Neural progenitor cell (in vitro differentiated cells): ENCODE measurements around the gene SLC4A5. TPM values are rescaled to one million over a fixed set of nuclear protein-coding genes. Genes with fewer than 3 reads are reported as not detected.

Source experiments
- DNase-seq: peaks from one replicate; pipeline ENCODE4 v3.0.0-alpha.2; 2016; ENCODE audit warnings: low spot score
- H2AFZ ChIP-seq: fragments of 200-600 bp; sonication (generic); replicated peaks from 2 replicates; pipeline ENCODE4 v1.6.1; 2016; ENCODE audit warnings: antibody characterized with exemption
- H3F3A ChIP-seq: fragments of 200-600 bp; sonication (generic); 2 replicates; pipeline ENCODE4 v1.6.1; 2016; ENCODE audit warnings: antibody characterized with exemption, low read depth
- H3K27ac ChIP-seq: fragments of 200-600 bp; sonication (generic); 2 replicates; pipeline ENCODE4 v1.5.1; 2016; ENCODE audit warnings: mild to moderate bottlenecking
- H3K27me3 ChIP-seq: fragments of 200-600 bp; sonication (generic); 2 replicates; pipeline ENCODE4 v1.6.1; 2016; ENCODE audit warnings: mild to moderate bottlenecking, moderate library complexity
- H3K36me3 ChIP-seq: fragments of 200-600 bp; sonication (generic); 2 replicates; pipeline ENCODE4 v1.5.1; 2016
- H3K4me1 ChIP-seq: fragments of 200-600 bp; sonication (generic); 2 replicates; pipeline ENCODE4 v1.6.1; 2016; ENCODE audit warnings: mixed run types
- H3K4me2 ChIP-seq: fragments of 200-600 bp; sonication (generic); 2 replicates; pipeline ENCODE4 v1.6.1; 2016
- H3K4me3 ChIP-seq: fragments of 200-600 bp; sonication (generic); 2 replicates; pipeline ENCODE4 v1.5.1; 2016
- H3K79me2 ChIP-seq: fragments of 200-600 bp; sonication (generic); 2 replicates; pipeline ENCODE4 v1.6.1; 2016; ENCODE audit warnings: low read depth
- H3K9ac ChIP-seq: fragments of 200-600 bp; sonication (generic); 2 replicates; pipeline ENCODE4 v1.6.1; 2016
- H3K9me3 ChIP-seq: fragments of 200-600 bp; sonication (generic); 2 replicates; pipeline ENCODE4 v1.5.1; 2016; ENCODE audit warnings: low read depth
- H4K20me1 ChIP-seq: fragments of 200-600 bp; sonication (generic); 2 replicates; pipeline ENCODE4 v1.6.1; 2016; ENCODE audit warnings: low read depth
- H3K27ac Mint-ChIP-seq: 3 replicates; pipeline ENCODE4 v1.8.0; 2021; ENCODE audit warnings: mixed read lengths
- H3K27me3 Mint-ChIP-seq: 2 replicates; pipeline ENCODE4 v1.8.0; 2022; ENCODE audit warnings: low read depth, mild to moderate bottlenecking, inconsistent platforms, moderate library complexity, mixed read lengths; ENCODE audit not compliant: insufficient read depth
- H3K36me3 Mint-ChIP-seq: 3 replicates; pipeline ENCODE4 v1.8.0; 2021; ENCODE audit warnings: mixed read lengths
- H3K4me1 Mint-ChIP-seq: 3 replicates; pipeline ENCODE4 v1.8.0; 2021; ENCODE audit warnings: mixed read lengths
- H3K4me3 Mint-ChIP-seq: 3 replicates; pipeline ENCODE4 v1.8.0; 2021; ENCODE audit warnings: mild to moderate bottlenecking, moderate library complexity, mixed read lengths
- H3K9me3 Mint-ChIP-seq: 3 replicates; pipeline ENCODE4 v1.8.0; 2020; ENCODE audit warnings: mixed read lengths
- EZH2 ChIP-seq: fragments of 200-600 bp; sonication (generic); IDR thresholded peaks from 2 replicates; pipeline ENCODE4 v1.6.1; 2017; ENCODE audit warnings: antibody characterized with exemption, mild to moderate bottlenecking, moderate library complexity
- EZH2phosphoT487 ChIP-seq: fragments of 200-600 bp; sonication (generic); IDR thresholded peaks from 2 replicates; pipeline ENCODE4 v1.6.1; 2017; ENCODE audit warnings: antibody characterized with exemption
- total RNA-seq: library from RNA; depleted of rRNA; stranded (reverse); fragments of >200 nt; gene quantifications from 2 replicates; pipeline ENCODE4 v1.2.3, GENCODE V29; 2015; ENCODE audit warnings: low replicate concordance
- TF ChIP-seq, protein P1 (sequence below): fragments of 200-600 bp; sonication (generic); IDR thresholded peaks from 2 replicates; pipeline ENCODE4 v1.5.1; 2017; ENCODE audit warnings: antibody characterized with exemption, mild to moderate bottlenecking

Gene SLC4A5
- total RNA-seq, 1 donor from 2014 or later, result 2.0 TPM

DNA sequence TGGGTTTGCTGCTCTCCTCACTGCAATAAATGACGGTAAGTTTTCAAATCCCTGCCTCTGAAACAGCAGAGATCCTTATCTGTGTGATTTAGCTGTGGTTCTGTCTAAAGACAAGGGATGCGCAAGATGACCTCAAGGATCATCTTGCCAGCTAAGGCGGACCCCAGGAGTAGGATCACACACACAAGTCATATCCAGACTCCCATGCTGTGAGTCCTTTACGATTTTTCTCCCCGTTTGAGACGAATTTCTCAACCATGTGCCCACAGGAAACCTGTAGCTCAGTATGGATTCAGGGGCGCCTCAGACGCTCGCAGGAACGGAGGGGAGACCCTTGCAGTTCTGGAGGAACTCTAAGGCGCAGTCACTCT lies 48.0 kb upstream of the SLC4A5 start:
- DNase-seq, result no peak
- Histone ChIP-seq H4K20me1 (peaks cover 48% of the 10 kb centered on the region), H3F3A (peaks cover 6% of the 10 kb centered on the region), H3K27me3 (no peaks in the 10 kb centered on the region), H3K4me1 (peaks cover 17% of the 10 kb centered on the region), H3K9ac (peak overlapping the region; percentile 83), H3K79me2 (peaks cover 53% of the 10 kb centered on the region), H3K36me3 (no peaks in the 10 kb centered on the region), H3K27ac (peak overlapping the region; percentile 95), H3K9me3 (no peaks in the 10 kb centered on the region), H3K4me3 (peak overlapping the region; percentile 91), H3K4me2 (peak overlapping the region; percentile 91), H2AFZ (peak overlapping the region; percentile 85)
- Mint-ChIP-seq H3K27ac (peak overlapping the region; percentile 97), H3K9me3 (no peaks in the 10 kb centered on the region), H3K27me3 (peaks cover 4% of the 10 kb centered on the region), H3K4me1 (peaks cover 4% of the 10 kb centered on the region), H3K4me3 (no peak overlapping the region), H3K36me3 (no peaks in the 10 kb centered on the region)
- TF ChIP-seq EZH2, result no peak
- TF ChIP-seq, protein P1, sequence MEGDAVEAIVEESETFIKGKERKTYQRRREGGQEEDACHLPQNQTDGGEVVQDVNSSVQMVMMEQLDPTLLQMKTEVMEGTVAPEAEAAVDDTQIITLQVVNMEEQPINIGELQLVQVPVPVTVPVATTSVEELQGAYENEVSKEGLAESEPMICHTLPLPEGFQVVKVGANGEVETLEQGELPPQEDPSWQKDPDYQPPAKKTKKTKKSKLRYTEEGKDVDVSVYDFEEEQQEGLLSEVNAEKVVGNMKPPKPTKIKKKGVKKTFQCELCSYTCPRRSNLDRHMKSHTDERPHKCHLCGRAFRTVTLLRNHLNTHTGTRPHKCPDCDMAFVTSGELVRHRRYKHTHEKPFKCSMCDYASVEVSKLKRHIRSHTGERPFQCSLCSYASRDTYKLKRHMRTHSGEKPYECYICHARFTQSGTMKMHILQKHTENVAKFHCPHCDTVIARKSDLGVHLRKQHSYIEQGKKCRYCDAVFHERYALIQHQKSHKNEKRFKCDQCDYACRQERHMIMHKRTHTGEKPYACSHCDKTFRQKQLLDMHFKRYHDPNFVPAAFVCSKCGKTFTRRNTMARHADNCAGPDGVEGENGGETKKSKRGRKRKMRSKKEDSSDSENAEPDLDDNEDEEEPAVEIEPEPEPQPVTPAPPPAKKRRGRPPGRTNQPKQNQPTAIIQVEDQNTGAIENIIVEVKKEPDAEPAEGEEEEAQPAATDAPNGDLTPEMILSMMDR, result no peak
- TF ChIP-seq EZH2phosphoT487, result no peak

DNA sequence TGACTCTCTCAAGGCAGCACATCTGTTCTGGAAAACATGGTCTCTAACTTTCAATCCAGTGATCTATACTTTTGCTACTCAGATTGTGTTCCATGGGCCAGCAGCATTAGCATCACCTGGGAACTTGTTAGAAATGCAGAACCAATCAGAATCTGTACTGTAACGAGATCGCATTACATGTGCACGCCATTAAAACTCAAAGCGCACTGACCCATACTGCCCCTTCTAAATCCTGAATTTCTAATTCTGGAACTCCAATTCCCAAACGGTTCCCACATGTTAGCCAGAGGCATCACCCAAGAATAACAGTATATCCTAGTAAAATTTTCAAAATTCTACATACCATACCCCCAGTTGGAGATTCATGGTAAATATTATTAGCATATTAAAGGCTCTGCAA lies 47.4 kb upstream of the SLC4A5 start:
- Histone ChIP-seq H3K9me3 (no peaks in the 10 kb centered on the region), H2AFZ (no peak overlapping the region), H3K79me2 (peaks cover 59% of the 10 kb centered on the region), H4K20me1 (peaks cover 54% of the 10 kb centered on the region), H3K27ac (no peak overlapping the region), H3F3A (peaks cover 6% of the 10 kb centered on the region), H3K4me2 (peak overlapping the region; percentile 91), H3K9ac (peak overlapping the region; percentile 83), H3K36me3 (no peaks in the 10 kb centered on the region), H3K4me1 (peaks cover 17% of the 10 kb centered on the region), H3K4me3 (peak overlapping the region; percentile 91), H3K27me3 (no peaks in the 10 kb centered on the region)
- Mint-ChIP-seq H3K9me3 (no peaks in the 10 kb centered on the region), H3K36me3 (no peaks in the 10 kb centered on the region), H3K27ac (no peak overlapping the region), H3K4me1 (peaks cover 4% of the 10 kb centered on the region), H3K4me3 (no peak overlapping the region), H3K27me3 (peaks cover 2% of the 10 kb centered on the region)
- TF ChIP-seq, protein P1, result no peak
- peak; percentile 27 for DNase-seq

DNA sequence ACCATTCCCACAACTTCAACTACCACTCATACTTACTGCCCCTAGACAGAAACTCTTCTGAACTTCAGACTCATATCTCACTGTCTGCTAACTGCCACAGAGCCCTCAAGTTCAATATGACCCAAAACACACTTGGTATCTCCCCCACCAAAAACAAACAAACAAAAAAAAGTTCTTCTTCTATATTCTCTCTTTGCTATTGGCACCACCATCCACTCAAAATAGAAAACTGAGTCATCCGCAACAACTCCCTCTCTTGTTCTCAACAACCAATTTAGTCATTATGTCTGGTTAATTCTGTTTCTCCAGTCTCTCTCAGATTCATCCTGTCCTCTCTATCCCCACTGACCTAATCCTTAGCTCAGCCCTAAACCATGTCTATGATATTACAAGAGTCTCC lies 44.1 kb upstream of the SLC4A5 start:
- TF ChIP-seq, protein P1, result no peak
- no peak for TF ChIP-seq EZH2phosphoT487
- Mint-ChIP-seq H3K4me3 (no peak overlapping the region), H3K4me1 (peaks cover 4% of the 10 kb centered on the region), H3K27me3 (no peaks in the 10 kb centered on the region), H3K9me3 (no peaks in the 10 kb centered on the region), H3K27ac (no peak overlapping the region), H3K36me3 (peaks cover 2% of the 10 kb centered on the region)
- DNase-seq, result no peak
- no peak overlapping the region for H3K27ac ChIP-seq
- no peaks in the 10 kb centered on the region for H3K27me3 ChIP-seq
- H3K4me2 ChIP-seq, result no peak overlapping the region
- H3K9me3 ChIP-seq, result no peaks in the 10 kb centered on the region
- H3K9ac ChIP-seq, result no peak overlapping the region
- H3K4me1 ChIP-seq, result peaks cover 17% of the 10 kb centered on the region
- peaks cover 89% of the 10 kb centered on the region for H3K79me2 ChIP-seq
- H3K36me3 ChIP-seq, result no peaks in the 10 kb centered on the region
- no peak overlapping the region for H3K4me3 ChIP-seq
- peaks cover 65% of the 10 kb centered on the region for H4K20me1 ChIP-seq
- peaks cover 6% of the 10 kb centered on the region for H3F3A ChIP-seq
- no peak overlapping the region for H2AFZ ChIP-seq
